ENCODE data around the gene KCTD17.

The KCTD17 gene, protein sequence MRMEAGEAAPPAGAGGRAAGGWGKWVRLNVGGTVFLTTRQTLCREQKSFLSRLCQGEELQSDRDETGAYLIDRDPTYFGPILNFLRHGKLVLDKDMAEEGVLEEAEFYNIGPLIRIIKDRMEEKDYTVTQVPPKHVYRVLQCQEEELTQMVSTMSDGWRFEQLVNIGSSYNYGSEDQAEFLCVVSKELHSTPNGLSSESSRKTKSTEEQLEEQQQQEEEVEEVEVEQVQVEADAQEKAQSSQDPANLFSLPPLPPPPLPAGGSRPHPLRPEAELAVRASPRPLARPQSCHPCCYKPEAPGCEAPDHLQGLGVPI

DNA sequence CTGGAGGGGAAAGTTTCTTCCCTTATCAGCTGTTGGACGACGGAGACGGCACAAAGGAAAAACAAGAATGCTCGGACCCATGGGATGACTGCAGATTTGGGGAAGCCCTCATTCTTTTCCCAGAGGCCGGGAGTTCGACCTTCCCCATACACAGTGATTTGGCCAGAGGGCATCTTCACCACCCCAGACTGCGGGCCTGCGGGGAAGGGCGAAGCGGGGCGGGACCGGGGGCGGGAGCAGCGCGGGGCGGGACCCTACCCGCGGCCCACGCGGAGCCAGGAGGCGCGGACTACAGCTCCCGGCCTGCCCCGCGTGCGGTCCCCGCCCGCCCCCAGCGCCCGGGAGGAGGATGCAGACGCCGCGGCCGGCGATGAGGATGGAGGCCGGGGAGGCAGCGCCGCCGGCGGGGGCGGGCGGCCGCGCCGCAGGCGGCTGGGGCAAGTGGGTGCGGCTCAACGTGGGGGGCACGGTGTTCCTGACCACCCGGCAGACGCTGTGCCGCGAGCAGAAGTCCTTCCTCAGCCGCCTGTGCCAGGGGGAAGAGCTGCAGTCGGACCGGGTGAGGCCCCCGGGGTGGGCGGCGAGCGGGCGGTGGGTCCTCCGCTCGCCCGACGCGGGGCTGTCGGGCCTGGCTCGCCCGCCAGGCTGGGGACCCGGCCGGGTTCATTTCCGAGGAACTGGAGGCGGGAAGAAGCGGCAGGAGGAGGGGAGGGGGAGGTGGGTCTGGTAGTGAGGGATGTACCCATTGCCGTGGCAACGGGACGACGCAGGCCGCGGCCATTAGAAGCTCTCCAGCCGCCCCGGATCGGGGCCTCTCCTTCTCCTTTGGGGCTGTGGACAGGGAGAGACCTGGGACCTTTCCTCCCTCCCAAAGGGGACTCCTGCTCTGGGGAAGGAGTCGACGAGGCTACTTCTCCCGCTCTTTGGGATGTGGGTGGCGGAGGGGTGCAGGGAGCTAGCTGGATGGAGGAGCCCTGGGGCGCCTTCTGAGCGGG is at the start of gene KCTD17:
Gene KCTD17 (plus strand): TSS at position 352 of the 995 bp plus-strand sequence. CDS start 19 bp downstream, at position 371.
- Histone ChIP-seq H3K4me1 (ENCODE audit: insufficient read depth, low read length) (peaks cover 9% of the 10 kb centered on the region), H3K27me3 (ENCODE audit: insufficient read depth, low read length) (no peaks in the 10 kb centered on the region), H2AFZ (ENCODE audit: low read depth, low read length) (peak within 1 kb of the TSS; percentile 90), H3K9me3 (ENCODE audit: low read length) (no peaks in the 10 kb centered on the region), H3K4me3 (ENCODE audit: low read length) (peak within 1 kb of the TSS; percentile 83), H3K36me3 (ENCODE audit: insufficient read depth, low read length) (peaks cover 24% of the 10 kb centered on the region)

DNA sequence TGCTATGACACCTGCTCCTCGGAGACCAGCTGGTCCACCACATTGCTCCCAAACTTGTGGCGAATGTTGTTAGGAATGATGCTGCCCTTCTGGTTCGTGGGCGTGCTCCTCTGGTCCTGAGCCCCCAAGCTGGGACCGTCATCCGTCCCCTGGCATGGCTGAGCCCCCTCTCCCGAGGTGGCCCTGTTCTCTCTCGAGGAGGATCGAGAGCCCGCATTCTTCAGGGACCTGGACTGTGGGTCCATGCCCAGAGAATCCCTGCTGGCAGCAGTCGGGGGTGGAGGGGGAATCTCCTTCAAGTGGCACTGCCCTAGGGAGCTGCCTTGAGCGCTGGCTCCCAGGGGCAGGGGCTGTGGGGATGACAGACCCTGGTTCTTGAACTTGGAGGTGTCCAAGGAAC is 49.7 kb upstream of the KCTD17 start:
- no peaks in the 10 kb centered on the region for H3K4me1 ChIP-seq (ENCODE audit: insufficient read depth, low read length)
- H3K9me3 ChIP-seq (ENCODE audit: low read length) = no peaks in the 10 kb centered on the region
- no peak overlapping the region for H3K4me3 ChIP-seq (ENCODE audit: low read length)

DNA sequence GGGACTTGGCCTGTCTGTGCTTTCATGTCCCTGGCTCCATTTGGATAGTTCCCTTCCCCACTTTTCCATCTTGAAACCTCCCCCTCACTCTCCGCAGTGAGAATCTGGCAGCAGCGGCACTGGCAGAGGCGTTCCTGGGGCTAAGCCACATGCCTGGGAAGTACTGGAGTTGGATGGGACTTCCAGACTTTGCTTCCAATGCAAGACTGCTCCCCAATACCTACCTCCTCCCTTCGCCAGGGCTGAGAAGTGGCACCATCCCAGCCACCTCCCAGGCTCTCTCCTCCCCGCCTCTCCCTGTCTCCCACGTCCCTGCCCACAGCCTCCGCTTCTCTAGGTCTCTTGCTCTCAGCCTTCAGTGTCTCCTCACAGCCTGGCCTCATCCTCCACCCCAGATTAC is 48.9 kb upstream of the KCTD17 start:
- peaks cover 12% of the 10 kb centered on the region for H3K27me3 ChIP-seq (ENCODE audit: insufficient read depth, low read length)
- H3K4me1 ChIP-seq (ENCODE audit: insufficient read depth, low read length) = peaks cover 2% of the 10 kb centered on the region
- H3K36me3 ChIP-seq (ENCODE audit: insufficient read depth, low read length) = no peaks in the 10 kb centered on the region
- H3K9me3 ChIP-seq (ENCODE audit: low read length) = no peaks in the 10 kb centered on the region
- H2AFZ ChIP-seq (ENCODE audit: low read depth, low read length) = no peak overlapping the region
- no peak overlapping the region for H3K4me3 ChIP-seq (ENCODE audit: low read length)

More for the DNA sequence above, 49.7 kb upstream of the KCTD17 start:
- peaks cover 12% of the 10 kb centered on the region for H3K27me3 ChIP-seq (ENCODE audit: insufficient read depth, low read length)
- H3K36me3 ChIP-seq (ENCODE audit: insufficient read depth, low read length) = no peaks in the 10 kb centered on the region
- no peak overlapping the region for H2AFZ ChIP-seq (ENCODE audit: low read depth, low read length)

DNA sequence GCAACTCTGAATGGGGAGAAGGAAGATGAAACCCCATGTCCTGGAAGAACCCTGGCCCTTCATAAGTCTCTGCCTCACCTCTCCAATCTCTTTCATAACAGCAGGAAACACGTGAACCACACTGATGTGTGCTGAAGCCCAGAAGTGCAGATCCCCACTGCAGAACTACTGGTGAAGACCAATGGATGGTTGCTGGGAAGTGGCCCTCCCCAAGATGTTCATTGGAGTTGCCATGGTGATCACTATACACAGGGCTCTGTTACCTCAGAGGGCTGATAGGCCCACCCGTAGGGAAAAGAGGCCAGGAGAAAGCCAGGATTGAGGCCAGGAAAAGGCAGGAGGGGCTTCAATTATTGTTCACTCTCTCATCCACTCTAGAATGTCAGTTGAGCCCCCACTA is 43.9 kb upstream of the KCTD17 start:
- H3K36me3 ChIP-seq (ENCODE audit: insufficient read depth, low read length) = no peaks in the 10 kb centered on the region
- peaks cover 6% of the 10 kb centered on the region for H3K4me1 ChIP-seq (ENCODE audit: insufficient read depth, low read length)
- H3K4me3 ChIP-seq (ENCODE audit: low read length) = no peak overlapping the region
- no peak overlapping the region for H2AFZ ChIP-seq (ENCODE audit: low read depth, low read length)
- H3K9me3 ChIP-seq (ENCODE audit: low read length) = no peaks in the 10 kb centered on the region
- peaks cover 8% of the 10 kb centered on the region for H3K27me3 ChIP-seq (ENCODE audit: insufficient read depth, low read length)

DNA sequence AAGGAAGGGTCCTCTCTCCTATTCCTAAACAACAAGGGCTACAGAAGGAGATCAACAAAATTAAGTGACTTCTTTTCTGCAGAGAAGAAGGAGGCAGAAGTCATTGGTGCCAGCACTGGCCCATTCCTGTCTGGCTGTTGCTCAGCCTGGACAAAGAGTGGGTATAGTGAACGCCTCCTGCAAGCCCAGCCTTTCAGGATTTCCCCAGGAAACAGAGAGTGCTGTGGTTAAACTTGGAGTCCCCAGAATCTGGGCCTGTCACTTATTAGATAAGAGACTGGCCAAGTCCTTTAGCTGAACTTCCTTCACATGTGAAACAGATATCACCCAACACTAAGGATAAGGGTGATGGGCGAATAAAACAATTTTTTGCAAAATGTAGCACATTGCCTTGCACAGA is 43.2 kb upstream of the KCTD17 start:
- no peak overlapping the region for H3K4me3 ChIP-seq (ENCODE audit: low read length)
- H3K9me3 ChIP-seq (ENCODE audit: low read length) = no peaks in the 10 kb centered on the region
- peaks cover 1% of the 10 kb centered on the region for H3K27me3 ChIP-seq (ENCODE audit: insufficient read depth, low read length)
- no peaks in the 10 kb centered on the region for H3K36me3 ChIP-seq (ENCODE audit: insufficient read depth, low read length)
- H3K4me1 ChIP-seq (ENCODE audit: insufficient read depth, low read length) = peaks cover 6% of the 10 kb centered on the region
- H2AFZ ChIP-seq (ENCODE audit: low read depth, low read length) = no peak overlapping the region

DNA sequence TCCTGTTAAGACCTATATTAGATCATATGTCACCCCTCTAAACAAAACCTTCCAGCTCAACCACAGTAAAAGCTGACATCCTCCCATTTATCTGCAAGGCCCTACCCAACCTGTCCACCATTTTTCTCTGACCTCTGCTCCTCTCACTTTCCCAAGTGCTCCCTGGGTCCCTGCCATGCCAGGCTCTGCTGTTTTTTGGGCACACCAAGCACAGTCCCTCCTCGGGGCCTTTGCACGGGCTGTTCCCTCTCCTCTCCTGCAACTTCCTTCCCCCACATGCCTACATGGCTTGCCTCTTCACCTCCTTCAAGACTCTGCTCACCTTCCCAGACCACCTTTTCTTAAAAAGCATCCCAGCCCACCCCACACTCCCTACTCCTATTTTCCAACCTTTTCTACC is 42.1 kb upstream of the KCTD17 start:
- Histone ChIP-seq H3K27me3 (ENCODE audit: insufficient read depth, low read length) (no peaks in the 10 kb centered on the region), H3K4me3 (ENCODE audit: low read length) (no peak overlapping the region), H2AFZ (ENCODE audit: low read depth, low read length) (no peak overlapping the region), H3K36me3 (ENCODE audit: insufficient read depth, low read length) (no peaks in the 10 kb centered on the region), H3K9me3 (ENCODE audit: low read length) (no peaks in the 10 kb centered on the region), H3K4me1 (ENCODE audit: insufficient read depth, low read length) (peaks cover 6% of the 10 kb centered on the region)

DNA sequence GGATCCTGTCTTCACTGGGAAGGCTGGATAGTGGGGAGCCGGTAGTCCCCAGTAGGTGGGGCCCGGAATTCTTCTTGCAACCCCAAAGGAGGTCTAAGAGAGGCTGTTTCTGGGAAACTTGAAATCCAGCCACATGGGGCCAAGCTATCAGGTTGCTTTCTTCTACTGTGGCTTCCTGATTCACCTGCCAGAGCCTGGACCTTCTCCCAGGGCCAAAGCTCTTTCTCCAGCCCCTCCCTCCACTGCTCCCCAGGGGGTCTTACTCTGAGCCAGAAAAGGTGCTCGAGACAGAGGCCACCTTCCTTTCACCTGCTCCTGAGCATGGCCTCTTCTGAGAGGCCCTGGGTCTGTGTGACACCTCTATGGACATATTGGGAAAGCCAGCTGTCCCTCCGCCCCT is 41.4 kb upstream of the KCTD17 start:
- Histone ChIP-seq H3K4me3 (ENCODE audit: low read length) (no peak overlapping the region), H3K27me3 (ENCODE audit: insufficient read depth, low read length) (no peaks in the 10 kb centered on the region), H3K9me3 (ENCODE audit: low read length) (no peaks in the 10 kb centered on the region), H2AFZ (ENCODE audit: low read depth, low read length) (no peak overlapping the region), H3K36me3 (ENCODE audit: insufficient read depth, low read length) (no peaks in the 10 kb centered on the region), H3K4me1 (ENCODE audit: insufficient read depth, low read length) (peaks cover 6% of the 10 kb centered on the region)

DNA sequence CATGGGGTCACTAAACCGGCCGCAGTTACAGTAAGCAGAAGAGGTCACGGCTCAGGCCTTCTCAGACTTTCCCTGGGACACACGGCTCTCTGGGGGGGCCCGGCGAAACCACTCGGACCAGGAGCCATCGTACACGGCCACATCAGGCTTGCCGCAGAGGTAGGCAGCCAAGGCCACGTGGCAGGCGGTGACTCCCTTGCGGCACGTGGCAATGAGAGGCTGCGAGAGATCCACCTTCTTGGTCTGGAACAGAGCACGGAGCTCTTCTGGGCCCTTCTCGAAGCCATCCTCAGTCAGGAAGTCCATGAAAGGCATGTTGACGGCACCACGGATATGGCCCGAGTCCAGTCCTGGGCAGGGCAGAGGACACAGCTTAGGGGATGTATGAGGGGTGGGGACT is 40.6 kb upstream of the KCTD17 start:
- Histone ChIP-seq H3K4me1 (ENCODE audit: insufficient read depth, low read length) (peaks cover 6% of the 10 kb centered on the region), H3K4me3 (ENCODE audit: low read length) (no peak overlapping the region), H2AFZ (ENCODE audit: low read depth, low read length) (no peak overlapping the region), H3K27me3 (ENCODE audit: insufficient read depth, low read length) (no peaks in the 10 kb centered on the region), H3K36me3 (ENCODE audit: insufficient read depth, low read length) (no peaks in the 10 kb centered on the region), H3K9me3 (ENCODE audit: low read length) (no peaks in the 10 kb centered on the region)

DNA sequence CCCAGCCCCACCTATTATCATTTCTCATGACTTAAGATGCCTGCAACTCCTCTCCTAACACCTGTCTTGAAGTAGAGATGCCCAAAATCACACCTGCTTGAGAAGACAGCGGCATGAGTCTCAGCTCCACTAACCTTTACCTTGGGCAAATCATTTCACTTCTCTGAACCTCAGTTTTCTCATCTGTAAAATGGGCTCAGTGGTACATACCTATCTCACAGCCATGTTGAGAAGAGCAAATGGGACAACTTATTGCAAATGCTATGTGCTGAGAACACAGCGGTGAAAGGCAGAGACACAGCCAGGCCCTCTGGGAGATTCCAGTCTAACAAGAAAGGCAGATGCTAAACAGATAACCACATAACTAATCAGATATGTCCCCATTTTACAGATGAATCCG is 40.1 kb upstream of the KCTD17 start:
- no peaks in the 10 kb centered on the region for H3K9me3 ChIP-seq (ENCODE audit: low read length)
- no peaks in the 10 kb centered on the region for H3K27me3 ChIP-seq (ENCODE audit: insufficient read depth, low read length)

DNA sequence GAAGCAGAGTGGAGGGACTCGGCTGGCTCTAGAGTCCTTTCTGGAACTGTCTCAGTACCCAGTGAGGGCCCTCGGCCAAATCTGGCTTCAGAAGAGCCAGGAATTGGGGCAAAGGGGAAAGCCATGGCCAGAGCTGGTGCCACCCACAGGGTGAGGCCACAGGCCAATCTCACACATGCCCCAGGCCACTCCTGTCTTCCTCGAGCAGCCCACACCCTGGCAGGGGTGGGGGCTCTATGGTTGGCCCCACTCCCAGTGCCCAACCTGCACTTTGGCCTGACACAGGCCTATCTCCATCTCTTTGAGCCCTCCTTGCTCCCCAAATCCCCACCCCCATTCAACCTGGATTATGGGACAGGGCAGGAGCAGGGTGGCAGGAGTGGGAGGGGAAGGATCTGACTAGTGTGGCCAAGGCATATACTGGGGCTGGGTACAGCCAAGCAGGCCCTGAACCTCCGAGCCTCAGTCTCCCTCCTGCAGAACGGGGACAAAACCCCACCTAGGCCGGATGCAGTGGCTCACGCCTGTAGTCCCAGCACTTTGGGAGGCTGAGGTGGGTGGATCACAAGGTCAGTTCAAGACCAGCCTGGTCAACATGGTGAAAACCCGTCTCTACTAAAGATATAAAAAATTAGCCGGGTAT is 39.2 kb upstream of the KCTD17 start:
- Histone ChIP-seq H3K4me3 (ENCODE audit: low read length) (no peak overlapping the region), H3K9me3 (ENCODE audit: low read length) (no peaks in the 10 kb centered on the region), H3K4me1 (ENCODE audit: insufficient read depth, low read length) (peaks cover 6% of the 10 kb centered on the region), H3K27me3 (ENCODE audit: insufficient read depth, low read length) (no peaks in the 10 kb centered on the region), H3K36me3 (ENCODE audit: insufficient read depth, low read length) (no peaks in the 10 kb centered on the region), H2AFZ (ENCODE audit: low read depth, low read length) (no peak overlapping the region)

More for the DNA sequence above, 40.1 kb upstream of the KCTD17 start:
- Histone ChIP-seq H2AFZ (ENCODE audit: low read depth, low read length) (no peak overlapping the region), H3K4me1 (ENCODE audit: insufficient read depth, low read length) (peaks cover 6% of the 10 kb centered on the region), H3K36me3 (ENCODE audit: insufficient read depth, low read length) (no peaks in the 10 kb centered on the region), H3K4me3 (ENCODE audit: low read length) (no peak overlapping the region)

DNA sequence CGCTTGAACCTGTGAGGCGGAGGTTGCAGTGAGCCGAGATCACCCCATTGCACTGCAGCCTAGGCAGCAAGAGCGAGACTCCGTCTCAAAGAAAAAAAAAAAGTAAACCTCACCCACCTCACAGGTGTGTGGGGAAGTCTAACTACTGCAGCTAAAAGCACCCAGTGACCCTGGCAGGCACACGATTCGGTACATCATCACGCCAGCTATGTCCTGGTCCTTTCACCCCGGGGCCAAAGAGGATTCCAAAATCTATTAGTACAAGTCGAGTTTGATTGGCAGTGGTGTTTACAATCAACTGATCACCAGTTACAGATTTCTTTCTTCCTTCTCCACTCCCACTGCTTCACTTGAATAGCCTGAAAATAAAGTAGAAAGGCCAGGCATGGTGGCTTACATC is 38.6 kb upstream of the KCTD17 start:
- H2AFZ ChIP-seq (ENCODE audit: low read depth, low read length) = no peak overlapping the region
- H3K36me3 ChIP-seq (ENCODE audit: insufficient read depth, low read length) = no peaks in the 10 kb centered on the region
- no peaks in the 10 kb centered on the region for H3K27me3 ChIP-seq (ENCODE audit: insufficient read depth, low read length)
- no peak overlapping the region for H3K4me3 ChIP-seq (ENCODE audit: low read length)
- peaks cover under 1% of the 10 kb centered on the region for H3K4me1 ChIP-seq (ENCODE audit: insufficient read depth, low read length)
- no peaks in the 10 kb centered on the region for H3K9me3 ChIP-seq (ENCODE audit: low read length)

DNA sequence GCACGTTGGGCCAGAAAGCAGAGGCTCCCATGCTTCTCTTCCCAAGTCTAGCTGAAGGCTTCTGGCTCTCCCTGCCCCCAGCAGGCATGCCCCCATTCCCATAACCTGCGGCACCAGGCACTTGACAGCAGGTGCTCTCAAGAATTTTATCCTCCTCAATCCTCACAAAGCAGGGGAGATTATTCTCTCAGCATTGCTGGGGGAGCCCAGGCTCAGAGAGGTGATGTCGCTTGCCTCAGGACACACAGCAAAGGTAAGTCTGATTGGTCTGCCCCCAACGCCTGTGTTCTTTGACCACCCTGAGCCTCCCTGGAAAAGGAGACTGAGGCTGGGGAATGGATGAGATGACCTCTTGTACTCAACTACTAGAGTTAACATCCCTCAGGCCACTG is 37.1 kb upstream of the KCTD17 start:
- Histone ChIP-seq H3K27me3 (ENCODE audit: insufficient read depth, low read length) (no peaks in the 10 kb centered on the region), H3K4me3 (ENCODE audit: low read length) (no peak overlapping the region), H2AFZ (ENCODE audit: low read depth, low read length) (no peak overlapping the region), H3K9me3 (ENCODE audit: low read length) (no peaks in the 10 kb centered on the region), H3K4me1 (ENCODE audit: insufficient read depth, low read length) (peaks cover 7% of the 10 kb centered on the region), H3K36me3 (ENCODE audit: insufficient read depth, low read length) (no peaks in the 10 kb centered on the region)
